Colonic mucosa (tissue), 4 donors: Measurements from ENCODE around the gene PLD1. TPM values are rescaled to one million over a fixed set of nuclear protein-coding genes. Genes with fewer than 3 reads are reported as not detected.

Source experiments
- DNase-seq: peaks from one replicate; pipeline ENCODE4 v3.0.0-alpha.2; 2020
- H3K27ac ChIP-seq: fragments of 200-600 bp; one replicate; pipeline ENCODE4 v1.8.0; 2021
- H3K27me3 ChIP-seq: fragments of 200-600 bp; one replicate; pipeline ENCODE4 v1.8.0; 2021
- H3K36me3 ChIP-seq: fragments of 200-600 bp; one replicate; pipeline ENCODE4 v1.8.0; 2021
- H3K4me1 ChIP-seq: fragments of 200-600 bp; one replicate; pipeline ENCODE4 v1.8.0; 2021; ENCODE audit warnings: mild to moderate bottlenecking
- H3K4me3 ChIP-seq: fragments of 200-600 bp; one replicate; pipeline ENCODE4 v1.8.0; 2021
- H3K9ac ChIP-seq, 2 donors: one replicate each; pipeline ENCODE4 v1.7.0; 2013; ENCODE audit warnings: control low read depth in 2 of 2, low read depth in 2 of 2, low read length in 2 of 2
- H3K9me3 ChIP-seq: fragments of 200-600 bp; one replicate; pipeline ENCODE4 v1.8.0; 2021
- CTCF ChIP-seq: fragments of 200-600 bp; IDR thresholded peaks from one replicate; pipeline ENCODE4 v1.8.0; 2022; ENCODE audit warnings: antibody characterized with exemption, mild to moderate bottlenecking
- intact Hi-C: fragments of 100-400 bp; cut with DNase I; formaldehyde crosslinking; loops from one replicate; pipeline ENCODE4 v1.14.1; 2022
- total RNA-seq, 2 donors: library from RNA; stranded (reverse); fragmentation: NEBNext Ultra II Directional in 1 of 2; extraction: Animal tissue kit (Norgen Biotek cat#: 25700) in 1 of 2; gene quantifications; one replicate each; pipeline ENCODE4 v1.2.1, GENCODE V29; 2021
- donor health status: healthy.
- donor health status: DM: no; HTN: no; CAD: no.
- donor health status: DM: no; HTN: no; CAD: no.

The PLD1 gene
- total RNA-seq, 2 donors from 2014 or later = 49.6 to 81.3 TPM

GRCh38 chr3:171830518-171830875 is 20.2 kb upstream of the PLD1 start:
- Histone ChIP-seq H3K4me3 (no peak overlapping the region), H3K9me3 (no peaks in the 10 kb centered on the region), H3K36me3 (no peaks in the 10 kb centered on the region), H3K9ac (no peak overlapping the region), H3K27me3 (no peaks in the 10 kb centered on the region), H3K4me1 (no peaks in the 10 kb centered on the region), H3K27ac (peak overlapping the region; percentile 5)
- no peak for TF ChIP-seq CTCF
- no peak for DNase-seq
- intact Hi-C loops = no loop called here

- peak; percentile 77 for TF ChIP-seq CTCF
- intact Hi-C loops = loop anchor here (5.0 kb wide), 2 partner anchors 58 to 183 kb away; no protein-coding TSS in a partner anchor
- Histone ChIP-seq H3K9ac (no peak overlapping the region), H3K36me3 (no peaks in the 10 kb centered on the region), H3K9me3 (no peaks in the 10 kb centered on the region), H3K4me1 (no peaks in the 10 kb centered on the region), H3K27ac (peak overlapping the region; percentile 5), H3K27me3 (no peaks in the 10 kb centered on the region), H3K4me3 (no peak overlapping the region)
- DNase-seq = peak; percentile 82
Observed at GRCh38 chr3:171829841-171830517, 19.7 kb upstream of the PLD1 start.

- no peaks in the 10 kb centered on the region for H3K27me3 ChIP-seq
- H3K4me1 ChIP-seq = no peaks in the 10 kb centered on the region
- no peaks in the 10 kb centered on the region for H3K36me3 ChIP-seq
- no peak for TF ChIP-seq CTCF
- no peak overlapping the region for H3K27ac ChIP-seq
- no peak for DNase-seq
- H3K4me3 ChIP-seq = no peak overlapping the region
- no peaks in the 10 kb centered on the region for H3K9me3 ChIP-seq
- no peak overlapping the region for H3K9ac ChIP-seq
- intact Hi-C loops = loop anchor here (5.0 kb wide), 2 partner anchors 57 to 182 kb away; no protein-coding TSS in a partner anchor
Observed at GRCh38 chr3:171828902-171829770, 18.9 kb upstream of the PLD1 start.

GRCh38 chr3:171827836-171828458 is 17.7 kb upstream of the PLD1 start:
- H3K4me1 ChIP-seq = no peaks in the 10 kb centered on the region
- H3K9ac ChIP-seq = no peak overlapping the region
- no peak overlapping the region for H3K27ac ChIP-seq
- no peaks in the 10 kb centered on the region for H3K27me3 ChIP-seq
- H3K4me3 ChIP-seq = no peak overlapping the region
- no peaks in the 10 kb centered on the region for H3K9me3 ChIP-seq
- intact Hi-C loops = loop anchor here (5.0 kb wide), 2 partner anchors 56 to 181 kb away; no protein-coding TSS in a partner anchor
- no peak for TF ChIP-seq CTCF
- DNase-seq = no peak
- H3K36me3 ChIP-seq = no peaks in the 10 kb centered on the region

GRCh38 chr3:171827385-171827784 is 17.1 kb upstream of the PLD1 start:
- no peaks in the 10 kb centered on the region for H3K4me1 ChIP-seq
- H3K4me3 ChIP-seq = no peak overlapping the region
- no peak for TF ChIP-seq CTCF
- no peak overlapping the region for H3K9ac ChIP-seq
- no peaks in the 10 kb centered on the region for H3K9me3 ChIP-seq
- intact Hi-C loops = loop anchor here (5.0 kb wide), 2 partner anchors 55 to 180 kb away; no protein-coding TSS in a partner anchor
- no peaks in the 10 kb centered on the region for H3K36me3 ChIP-seq
- no peaks in the 10 kb centered on the region for H3K27me3 ChIP-seq
- DNase-seq = no peak
- no peak overlapping the region for H3K27ac ChIP-seq
